ENCODE data around the gene TBX18. TPM values are rescaled to one million over a fixed set of nuclear protein-coding genes. Genes with fewer than 3 reads are reported as not detected.
A peak's percentile ranks its signal among the peaks of the same experiment; 100 is the strongest.

TBX18 gene
- total RNA-seq, 1 donor from 2014 or later = 9.1 TPM

DNA sequence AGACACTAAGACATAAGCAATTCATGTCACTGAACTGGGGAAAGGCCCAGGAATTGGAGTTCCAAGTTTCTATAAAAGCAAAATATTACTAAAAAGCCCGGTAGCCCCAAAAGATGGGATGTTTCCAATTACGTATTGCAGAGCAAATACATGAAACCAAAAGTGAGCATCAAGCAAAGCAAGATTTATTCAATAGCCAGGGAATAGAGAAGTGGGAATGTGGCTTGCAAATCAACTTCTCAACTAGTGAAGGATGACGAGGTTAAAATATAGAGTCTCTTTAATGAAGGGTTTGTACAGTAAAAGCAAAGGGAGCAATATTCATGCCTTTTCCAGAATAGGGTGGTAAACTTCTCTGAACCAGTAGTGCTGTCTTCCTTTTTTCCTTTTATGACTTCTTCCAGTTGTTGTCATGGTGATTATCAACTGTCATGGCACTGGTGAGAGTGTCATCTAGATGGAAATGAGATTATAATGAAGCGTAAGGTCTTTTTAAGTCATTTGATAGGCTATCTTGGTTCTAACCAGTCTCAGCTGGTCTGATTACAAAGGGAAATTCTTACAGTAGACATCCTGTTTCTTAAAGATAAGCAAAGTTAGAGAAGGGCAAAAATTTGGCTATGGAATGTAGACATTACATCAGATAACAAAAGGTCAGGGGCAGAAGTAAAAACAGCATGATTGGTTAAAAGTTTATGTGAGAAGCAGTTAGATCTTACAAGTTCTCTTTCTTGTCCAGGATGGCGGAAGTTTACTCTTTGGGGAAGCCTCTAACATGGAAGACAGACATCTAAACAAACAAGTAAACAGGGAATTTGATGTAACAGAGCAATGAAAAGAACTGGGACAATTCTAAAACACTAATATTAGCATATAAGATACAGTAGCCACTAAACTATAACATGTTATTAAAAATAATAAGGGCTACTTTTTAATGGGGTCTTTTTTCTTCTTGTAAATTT, 96.9 kb downstream of the TBX18 start:
- no peak for DNase-seq (ENCODE audit: low spot score)

DNA sequence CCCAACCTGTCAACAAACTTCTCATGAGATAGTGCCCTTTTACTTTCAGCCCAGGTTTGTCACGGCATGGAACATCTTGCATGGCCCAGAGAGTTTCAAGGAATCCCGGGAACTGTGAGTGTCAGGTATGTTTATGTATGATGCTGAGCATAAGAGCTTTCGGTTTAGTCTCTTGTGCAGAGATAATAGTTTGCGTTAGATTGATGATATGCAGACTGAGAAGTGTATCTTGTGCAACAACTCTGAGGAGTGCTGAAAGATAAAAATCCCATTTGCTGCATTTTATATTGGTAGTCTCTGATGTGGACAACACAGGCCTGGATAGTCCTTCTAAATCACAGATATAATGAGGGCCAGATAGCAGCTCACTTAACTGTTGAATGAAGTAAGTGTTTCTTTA, 99.0 kb downstream of the TBX18 start:
- no peak for DNase-seq (ENCODE audit: low spot score)
- H3K36me3 Mint-ChIP-seq (ENCODE audit: low read depth) = no peaks in the 10 kb centered on the region
- no peaks in the 10 kb centered on the region for H3K27me3 Mint-ChIP-seq (ENCODE audit: low read depth)
- peaks cover 5% of the 10 kb centered on the region for H3K9me3 Mint-ChIP-seq (ENCODE audit: low read depth)
- no peak overlapping the region for H3K4me3 Mint-ChIP-seq (ENCODE audit: unreplicated experiment)
- H3K27ac Mint-ChIP-seq (ENCODE audit: unreplicated experiment) = no peak overlapping the region
- TF ChIP-seq, protein P1, sequence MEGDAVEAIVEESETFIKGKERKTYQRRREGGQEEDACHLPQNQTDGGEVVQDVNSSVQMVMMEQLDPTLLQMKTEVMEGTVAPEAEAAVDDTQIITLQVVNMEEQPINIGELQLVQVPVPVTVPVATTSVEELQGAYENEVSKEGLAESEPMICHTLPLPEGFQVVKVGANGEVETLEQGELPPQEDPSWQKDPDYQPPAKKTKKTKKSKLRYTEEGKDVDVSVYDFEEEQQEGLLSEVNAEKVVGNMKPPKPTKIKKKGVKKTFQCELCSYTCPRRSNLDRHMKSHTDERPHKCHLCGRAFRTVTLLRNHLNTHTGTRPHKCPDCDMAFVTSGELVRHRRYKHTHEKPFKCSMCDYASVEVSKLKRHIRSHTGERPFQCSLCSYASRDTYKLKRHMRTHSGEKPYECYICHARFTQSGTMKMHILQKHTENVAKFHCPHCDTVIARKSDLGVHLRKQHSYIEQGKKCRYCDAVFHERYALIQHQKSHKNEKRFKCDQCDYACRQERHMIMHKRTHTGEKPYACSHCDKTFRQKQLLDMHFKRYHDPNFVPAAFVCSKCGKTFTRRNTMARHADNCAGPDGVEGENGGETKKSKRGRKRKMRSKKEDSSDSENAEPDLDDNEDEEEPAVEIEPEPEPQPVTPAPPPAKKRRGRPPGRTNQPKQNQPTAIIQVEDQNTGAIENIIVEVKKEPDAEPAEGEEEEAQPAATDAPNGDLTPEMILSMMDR (IDR thresholded peaks at IDR 0.05) = no peak
- peaks cover 48% of the 10 kb centered on the region for H3K4me1 Mint-ChIP-seq (ENCODE audit: low read depth)

More for the DNA sequence above, 96.9 kb downstream of the TBX18 start:
- no peaks in the 10 kb centered on the region for H3K36me3 Mint-ChIP-seq (ENCODE audit: low read depth)
- no peaks in the 10 kb centered on the region for H3K27me3 Mint-ChIP-seq (ENCODE audit: low read depth)
- no peak overlapping the region for H3K27ac Mint-ChIP-seq (ENCODE audit: unreplicated experiment)
- peaks cover 36% of the 10 kb centered on the region for H3K4me1 Mint-ChIP-seq (ENCODE audit: low read depth)
- H3K4me3 Mint-ChIP-seq (ENCODE audit: unreplicated experiment) = no peak overlapping the region
- TF ChIP-seq, protein P1 (IDR thresholded peaks at IDR 0.05) = no peak
- peaks cover 5% of the 10 kb centered on the region for H3K9me3 Mint-ChIP-seq (ENCODE audit: low read depth)

DNA sequence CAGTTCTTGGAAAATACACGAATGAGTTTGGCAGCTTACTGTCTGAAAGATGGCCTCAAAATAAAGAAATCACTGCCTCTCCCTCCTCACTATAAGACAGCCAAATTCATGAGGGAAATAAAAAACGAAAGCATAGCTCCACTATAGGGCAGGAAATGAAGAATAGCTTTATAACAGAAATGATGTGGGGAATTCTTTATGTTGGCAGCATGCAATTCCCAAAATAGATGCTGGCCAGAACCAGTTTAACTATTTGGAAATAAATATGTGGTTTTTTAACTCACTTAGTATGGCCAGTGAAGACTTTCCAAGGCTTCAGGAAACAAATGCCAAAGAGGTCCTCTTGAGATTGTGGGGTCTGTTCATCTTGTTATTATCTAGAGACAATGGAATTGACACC, 100.5 kb downstream of the TBX18 start:
- DNase-seq (ENCODE audit: low spot score) = no peak
- no peaks in the 10 kb centered on the region for H3K36me3 Mint-ChIP-seq (ENCODE audit: low read depth)

DNA sequence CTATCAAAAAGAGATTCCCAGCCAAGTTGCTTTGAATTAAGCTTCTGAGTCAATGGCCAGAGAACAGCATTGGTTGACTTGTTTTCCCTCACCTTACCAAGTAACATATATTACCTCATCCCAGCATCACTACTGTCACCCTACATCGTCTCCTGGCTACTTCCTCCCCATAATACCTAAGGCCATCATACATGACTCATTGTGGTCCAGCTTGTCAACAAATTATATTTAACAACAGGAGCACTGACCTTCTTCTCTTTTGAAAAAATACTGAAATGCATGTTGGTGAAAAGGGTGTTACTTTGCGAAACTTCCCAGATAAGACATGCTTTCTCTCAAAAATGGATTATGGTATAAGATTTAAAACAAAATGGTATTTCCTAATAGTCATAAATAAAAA, 106.9 kb downstream of the TBX18 start:
- no peak overlapping the region for H3K4me3 Mint-ChIP-seq (ENCODE audit: unreplicated experiment)
- no peak for DNase-seq (ENCODE audit: low spot score)
- H3K4me1 Mint-ChIP-seq (ENCODE audit: low read depth) = peaks cover 28% of the 10 kb centered on the region
- no peaks in the 10 kb centered on the region for H3K36me3 Mint-ChIP-seq (ENCODE audit: low read depth)
- H3K27me3 Mint-ChIP-seq (ENCODE audit: low read depth) = no peaks in the 10 kb centered on the region
- H3K9me3 Mint-ChIP-seq (ENCODE audit: low read depth) = no peaks in the 10 kb centered on the region
- TF ChIP-seq, protein P1 (IDR thresholded peaks at IDR 0.05) = no peak
- no peak overlapping the region for H3K27ac Mint-ChIP-seq (ENCODE audit: unreplicated experiment)

More for the DNA sequence above, 100.5 kb downstream of the TBX18 start:
- Mint-ChIP-seq H3K27me3 (ENCODE audit: low read depth) (no peaks in the 10 kb centered on the region), H3K9me3 (ENCODE audit: low read depth) (peaks cover 5% of the 10 kb centered on the region), H3K27ac (ENCODE audit: unreplicated experiment) (peak overlapping the region; percentile 66), H3K4me1 (ENCODE audit: low read depth) (peaks cover 55% of the 10 kb centered on the region), H3K4me3 (ENCODE audit: unreplicated experiment) (peak overlapping the region; percentile 38)
- TF ChIP-seq, protein P1 (IDR thresholded peaks at IDR 0.05) = no peak

DNA sequence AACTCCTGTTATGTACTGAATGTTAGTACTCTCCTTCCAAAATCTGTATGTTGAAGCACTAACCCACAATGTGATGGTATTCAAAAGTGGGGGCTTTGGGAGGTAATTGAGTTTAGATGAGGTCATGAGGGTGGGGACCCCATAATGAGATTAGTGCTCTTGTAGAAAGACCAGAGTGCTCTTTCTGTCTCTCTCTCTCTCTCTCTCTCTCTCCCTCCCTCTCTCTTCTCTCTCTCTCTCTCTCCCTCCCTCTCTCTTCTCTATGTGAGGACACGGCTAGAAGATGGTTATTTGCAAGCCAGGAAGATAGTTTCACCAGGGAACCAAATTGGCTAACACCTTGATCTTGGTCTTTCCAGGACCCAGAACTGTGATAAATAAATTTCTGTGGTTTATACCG, 107.4 kb downstream of the TBX18 start:
- Mint-ChIP-seq H3K27ac (ENCODE audit: unreplicated experiment) (no peak overlapping the region), H3K36me3 (ENCODE audit: low read depth) (no peaks in the 10 kb centered on the region), H3K27me3 (ENCODE audit: low read depth) (no peaks in the 10 kb centered on the region), H3K9me3 (ENCODE audit: low read depth) (no peaks in the 10 kb centered on the region), H3K4me3 (ENCODE audit: unreplicated experiment) (no peak overlapping the region), H3K4me1 (ENCODE audit: low read depth) (peaks cover 29% of the 10 kb centered on the region)
- TF ChIP-seq, protein P1 (IDR thresholded peaks at IDR 0.05) = no peak
- no peak for DNase-seq (ENCODE audit: low spot score)

Data from chondrocyte (in vitro differentiated cells).